Measurements from ENCODE around the gene INAFM2.

- TF ChIP-seq, protein P1, sequence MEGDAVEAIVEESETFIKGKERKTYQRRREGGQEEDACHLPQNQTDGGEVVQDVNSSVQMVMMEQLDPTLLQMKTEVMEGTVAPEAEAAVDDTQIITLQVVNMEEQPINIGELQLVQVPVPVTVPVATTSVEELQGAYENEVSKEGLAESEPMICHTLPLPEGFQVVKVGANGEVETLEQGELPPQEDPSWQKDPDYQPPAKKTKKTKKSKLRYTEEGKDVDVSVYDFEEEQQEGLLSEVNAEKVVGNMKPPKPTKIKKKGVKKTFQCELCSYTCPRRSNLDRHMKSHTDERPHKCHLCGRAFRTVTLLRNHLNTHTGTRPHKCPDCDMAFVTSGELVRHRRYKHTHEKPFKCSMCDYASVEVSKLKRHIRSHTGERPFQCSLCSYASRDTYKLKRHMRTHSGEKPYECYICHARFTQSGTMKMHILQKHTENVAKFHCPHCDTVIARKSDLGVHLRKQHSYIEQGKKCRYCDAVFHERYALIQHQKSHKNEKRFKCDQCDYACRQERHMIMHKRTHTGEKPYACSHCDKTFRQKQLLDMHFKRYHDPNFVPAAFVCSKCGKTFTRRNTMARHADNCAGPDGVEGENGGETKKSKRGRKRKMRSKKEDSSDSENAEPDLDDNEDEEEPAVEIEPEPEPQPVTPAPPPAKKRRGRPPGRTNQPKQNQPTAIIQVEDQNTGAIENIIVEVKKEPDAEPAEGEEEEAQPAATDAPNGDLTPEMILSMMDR (IDR thresholded peaks at IDR 0.05): no peak
- TF ChIP-seq POLR2A (IDR thresholded peaks at IDR 0.05) (no peak), EP300 (IDR thresholded peaks at IDR 0.05) (no peak)
Observed at GRCh38 chr15:40342416-40343320, 19.2 kb downstream of the INAFM2 start.

Measured in ovary (tissue), 3 donors.